GM04504 (cell line): ENCODE results near the gene VARS2.
"Not testable (repeated sequence)": the region's sequence is repeated elsewhere in the genome, so short reads cannot be mapped to it uniquely, and the experiment has no call there.

Experiments used
- DNase-seq: peaks from one replicate; pipeline ENCODE4 v3.0.0-alpha.2; 2012; ENCODE audit warnings: low read depth

VARS2 gene

GRCh38 chr6:30898750-30899360 is 15.2 kb upstream of the VARS2 start:
- DNase-seq = no peak

GRCh38 chr6:30900863-30901417 is 13.1 kb upstream of the VARS2 start:
- DNase-seq = no peak

- no peak for DNase-seq
Observed at GRCh38 chr6:30901436-30901835, 12.6 kb upstream of the VARS2 start.

GRCh38 chr6:30902196-30902595 is 11.8 kb upstream of the VARS2 start:
- DNase-seq = not testable (repeated sequence)

- no peak for DNase-seq
Observed at GRCh38 chr6:30902709-30903108, 11.3 kb upstream of the VARS2 start.

- DNase-seq = no peak
Observed at GRCh38 chr6:30903236-30903635, 10.8 kb upstream of the VARS2 start.

GRCh38 chr6:30907290-30907757 is 6.7 kb upstream of the VARS2 start:
- DNase-seq = not testable (repeated sequence)

GRCh38 chr6:30907758-30908591 is 6.1 kb upstream of the VARS2 start, which contains the start of gene GTF2H4:
GTF2H4 (plus strand) TSS chr6:30908207.
- peak; percentile 99 for DNase-seq

- no peak for DNase-seq
Observed at GRCh38 chr6:30908700-30909099, 5.3 kb upstream of the VARS2 start.

- not testable (repeated sequence) for DNase-seq
Observed at GRCh38 chr6:30910473-30910872, 3.6 kb upstream of the VARS2 start.

GRCh38 chr6:30912746-30913520 is 1.1 kb upstream of the VARS2 start:
- DNase-seq = no peak

GRCh38 chr6:30913721-30914075 is 340 bp upstream of the VARS2 start:
- DNase-seq = no peak

- no peak for DNase-seq
Observed at GRCh38 chr6:30914854-30915590, 984 bp downstream of the VARS2 start.

GRCh38 chr6:30915591-30915946 is 1.5 kb downstream of the VARS2 start:
- DNase-seq = peak; percentile 39

- DNase-seq = no peak
Observed at GRCh38 chr6:30917041-30917440, 3.0 kb downstream of the VARS2 start.

- DNase-seq = no peak
Observed at GRCh38 chr6:30917487-30917886, 3.4 kb downstream of the VARS2 start.

GRCh38 chr6:30918670-30919069 is 4.6 kb downstream of the VARS2 start:
- no peak for DNase-seq

- DNase-seq = no peak
Observed at GRCh38 chr6:30922447-30922852, 8.4 kb downstream of the VARS2 start.

GRCh38 chr6:30924040-30924627 is 10.1 kb downstream of the VARS2 start:
- not testable (repeated sequence) for DNase-seq

GRCh38 chr6:30926644-30927043 is 12.6 kb downstream of the VARS2 start:
- no peak for DNase-seq

GRCh38 chr6:30927080-30927479 is 13.0 kb downstream of the VARS2 start:
- DNase-seq = not testable (repeated sequence)
